ENCODE data around the gene PLA2G2A.
"Not testable (repeated sequence)": the region's sequence is repeated elsewhere in the genome, so short reads cannot be mapped to it uniquely, and the experiment has no call there.

PLA2G2A gene

GRCh38 chr1:20014153-20014552, 34.7 kb upstream of the PLA2G2A start:
- no peaks in the 10 kb centered on the region; the same call in 1 of the 2 replicates for H3K27me3 ChIP-seq (ENCODE audit: insufficient read depth, low read depth)
- no peaks in the 10 kb centered on the region for H3K4me1 ChIP-seq (ENCODE audit: low read depth, poor library complexity, severe bottlenecking)
- no peak overlapping the region for H2AFZ ChIP-seq (ENCODE audit: low read depth)
- TF ChIP-seq CTCF (conservative IDR thresholded peaks at IDR 0.05; ENCODE audit: low read depth, low read length) = no peak
- no peak overlapping the region for H3K4me3 ChIP-seq (IDR thresholded peaks at IDR 0.05; ENCODE audit: insufficient read depth, low read depth, low read length)
- H3K79me2 ChIP-seq (ENCODE audit: insufficient read depth, low read depth) = no peaks in the 10 kb centered on the region
- H3K4me2 ChIP-seq = no peak overlapping the region
- H3K27ac ChIP-seq = no peak overlapping the region
- no peak overlapping the region for H3K9ac ChIP-seq
- no peaks in the 10 kb centered on the region for H4K20me1 ChIP-seq (ENCODE audit: insufficient read depth)
- H3K36me3 ChIP-seq (ENCODE audit: insufficient read depth) = no peaks in the 10 kb centered on the region

DNA sequence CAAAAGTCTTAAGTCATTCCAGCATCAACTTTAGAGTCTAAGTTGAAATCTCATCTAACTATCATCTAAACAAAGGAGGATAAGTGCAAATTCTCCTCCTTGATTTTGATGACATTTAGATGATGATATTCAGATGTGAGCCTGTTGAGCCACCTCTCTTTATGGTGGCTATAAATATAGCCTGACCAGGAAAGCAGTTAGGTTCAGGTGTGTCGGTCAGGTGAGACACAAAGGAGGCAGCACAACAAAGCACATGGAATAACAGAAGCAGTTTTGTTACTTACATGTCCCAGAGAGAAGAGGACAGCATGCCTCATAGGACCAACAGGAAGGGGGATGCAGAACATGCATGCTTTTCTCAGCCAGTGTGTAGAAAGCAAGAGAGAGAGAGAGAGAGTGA, 30.6 kb upstream of the PLA2G2A start:
- H3K9ac ChIP-seq = no peak overlapping the region
- no peaks in the 10 kb centered on the region for H3K4me1 ChIP-seq (ENCODE audit: low read depth, poor library complexity, severe bottlenecking)
- H3K79me2 ChIP-seq (ENCODE audit: insufficient read depth, low read depth) = no peaks in the 10 kb centered on the region
- H2AFZ ChIP-seq (ENCODE audit: low read depth) = no peak overlapping the region
- H4K20me1 ChIP-seq (ENCODE audit: insufficient read depth) = no peaks in the 10 kb centered on the region
- no peaks in the 10 kb centered on the region for H3K36me3 ChIP-seq (ENCODE audit: insufficient read depth)
- H3K4me2 ChIP-seq = no peak overlapping the region
- no peaks in the 10 kb centered on the region for H3K27me3 ChIP-seq (ENCODE audit: insufficient read depth, low read depth)
- H3K4me3 ChIP-seq (IDR thresholded peaks at IDR 0.05; ENCODE audit: insufficient read depth, low read depth, low read length) = no peak overlapping the region
- TF ChIP-seq CTCF (conservative IDR thresholded peaks at IDR 0.05; ENCODE audit: low read depth, low read length) = no peak
- H3K27ac ChIP-seq = no peak overlapping the region

DNA sequence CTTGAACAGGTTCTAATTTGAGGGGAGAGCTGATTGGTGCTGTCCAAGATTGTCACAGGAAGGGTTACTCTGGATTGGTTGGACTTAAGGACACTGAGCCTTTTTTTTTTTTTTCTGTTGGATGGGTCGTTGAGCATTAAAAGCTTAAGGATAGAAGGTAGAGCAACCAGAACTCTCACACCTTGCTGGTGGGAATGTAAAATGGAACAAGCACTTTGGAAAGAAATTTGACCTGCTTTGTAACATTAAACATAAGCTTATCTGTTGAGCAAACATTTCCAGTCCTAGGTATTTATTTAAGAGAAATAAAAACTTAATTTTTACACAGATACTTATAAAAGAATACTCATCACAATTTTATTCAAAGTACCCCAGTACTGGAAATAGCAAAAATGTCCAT, 29.8 kb upstream of the PLA2G2A start:
- Histone ChIP-seq H3K27ac (no peak overlapping the region), H3K4me3 (IDR thresholded peaks at IDR 0.05; ENCODE audit: insufficient read depth, low read depth, low read length) (no peak overlapping the region), H3K36me3 (ENCODE audit: insufficient read depth) (no peaks in the 10 kb centered on the region), H3K4me2 (no peak overlapping the region), H2AFZ (ENCODE audit: low read depth) (no peak overlapping the region), H3K27me3 (ENCODE audit: insufficient read depth, low read depth) (no peaks in the 10 kb centered on the region), H4K20me1 (ENCODE audit: insufficient read depth) (no peaks in the 10 kb centered on the region), H3K79me2 (ENCODE audit: insufficient read depth, low read depth) (no peaks in the 10 kb centered on the region), H3K9ac (no peak overlapping the region), H3K4me1 (ENCODE audit: low read depth, poor library complexity, severe bottlenecking) (no peaks in the 10 kb centered on the region)
- no peak for TF ChIP-seq CTCF (conservative IDR thresholded peaks at IDR 0.05; ENCODE audit: low read depth, low read length)

GRCh38 chr1:20008391-20008841, 29.0 kb upstream of the PLA2G2A start:
- Histone ChIP-seq H3K4me1 (ENCODE audit: low read depth, poor library complexity, severe bottlenecking) (no peaks in the 10 kb centered on the region), H3K36me3 (ENCODE audit: insufficient read depth) (no peaks in the 10 kb centered on the region), H3K4me2 (no peak overlapping the region), H3K79me2 (ENCODE audit: insufficient read depth, low read depth) (no peaks in the 10 kb centered on the region), H4K20me1 (ENCODE audit: insufficient read depth) (no peaks in the 10 kb centered on the region), H2AFZ (ENCODE audit: low read depth) (no peak overlapping the region), H3K4me3 (IDR thresholded peaks at IDR 0.05; ENCODE audit: insufficient read depth, low read depth, low read length) (no peak overlapping the region), H3K27me3 (ENCODE audit: insufficient read depth, low read depth) (no peaks in the 10 kb centered on the region), H3K27ac (no peak overlapping the region), H3K9ac (no peak overlapping the region)
- no peak for TF ChIP-seq CTCF (conservative IDR thresholded peaks at IDR 0.05; ENCODE audit: low read depth, low read length)

GRCh38 chr1:19998823-19999222, 19.4 kb upstream of the PLA2G2A start:
- not testable (repeated sequence) for H3K27ac ChIP-seq; H3K79me2 ChIP-seq (ENCODE audit: insufficient read depth, low read depth); H3K36me3 ChIP-seq (ENCODE audit: insufficient read depth); H3K4me2 ChIP-seq; H2AFZ ChIP-seq (ENCODE audit: low read depth); H3K4me3 ChIP-seq (IDR thresholded peaks at IDR 0.05; ENCODE audit: insufficient read depth, low read depth, low read length); H3K4me1 ChIP-seq (ENCODE audit: low read depth, poor library complexity, severe bottlenecking); H3K9ac ChIP-seq; H3K27me3 ChIP-seq (ENCODE audit: insufficient read depth, low read depth); H4K20me1 ChIP-seq (ENCODE audit: insufficient read depth)

Data from KMS-11 (cell line).